Keratinocyte (primary cell): ENCODE results near the gene DMKN.

Experiments used
- EZH2 ChIP-seq: IDR thresholded peaks from one replicate; pipeline ENCODE4 v1.6.1; 2012; ENCODE audit warnings: inconsistent platforms, mild to moderate bottlenecking, low read length, moderate library complexity
- TF ChIP-seq, protein P1 (sequence below), 3 experiments: IDR thresholded peaks in 1 of 3; conservative IDR thresholded peaks in 1 of 3; optimal IDR thresholded peaks in 1 of 3; 2 replicates in 2 of 3; 3 replicates in 1 of 3; pipeline versions ENCODE3 to v1.5.1; 2011; ENCODE audit warnings: low read length in 3 of 3, mild to moderate bottlenecking in 3 of 3, moderate library complexity in 2 of 3, control low read depth in 1 of 3, inconsistent platforms in 1 of 3; ENCODE audit not compliant: insufficient read depth in 2 of 3; ENCODE audit errors: extremely low read depth in 1 of 3

- TF ChIP-seq EZH2: no peak
- TF ChIP-seq, protein P1, sequence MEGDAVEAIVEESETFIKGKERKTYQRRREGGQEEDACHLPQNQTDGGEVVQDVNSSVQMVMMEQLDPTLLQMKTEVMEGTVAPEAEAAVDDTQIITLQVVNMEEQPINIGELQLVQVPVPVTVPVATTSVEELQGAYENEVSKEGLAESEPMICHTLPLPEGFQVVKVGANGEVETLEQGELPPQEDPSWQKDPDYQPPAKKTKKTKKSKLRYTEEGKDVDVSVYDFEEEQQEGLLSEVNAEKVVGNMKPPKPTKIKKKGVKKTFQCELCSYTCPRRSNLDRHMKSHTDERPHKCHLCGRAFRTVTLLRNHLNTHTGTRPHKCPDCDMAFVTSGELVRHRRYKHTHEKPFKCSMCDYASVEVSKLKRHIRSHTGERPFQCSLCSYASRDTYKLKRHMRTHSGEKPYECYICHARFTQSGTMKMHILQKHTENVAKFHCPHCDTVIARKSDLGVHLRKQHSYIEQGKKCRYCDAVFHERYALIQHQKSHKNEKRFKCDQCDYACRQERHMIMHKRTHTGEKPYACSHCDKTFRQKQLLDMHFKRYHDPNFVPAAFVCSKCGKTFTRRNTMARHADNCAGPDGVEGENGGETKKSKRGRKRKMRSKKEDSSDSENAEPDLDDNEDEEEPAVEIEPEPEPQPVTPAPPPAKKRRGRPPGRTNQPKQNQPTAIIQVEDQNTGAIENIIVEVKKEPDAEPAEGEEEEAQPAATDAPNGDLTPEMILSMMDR (optimal IDR thresholded peaks at IDR 0.05 in 1 of 3, IDR thresholded peaks at IDR 0.05 in 1 of 3, conservative IDR thresholded peaks at IDR 0.05 in 1 of 3; ENCODE audit: extremely low read depth in 1 of 3, insufficient read depth in 2 of 3, low read length in 3 of 3): no peak
Measured at GRCh38 chr19:35455616-35456201, 57.7 kb downstream of the DMKN start.
